CD4-positive, alpha-beta T cell treated with Interferon gamma for 1 hour (primary cell): Measurements from ENCODE around the gene LRRC70.
"Not testable (repeated sequence)": the region's sequence is repeated elsewhere in the genome, so short reads cannot be mapped to it uniquely, and the experiment has no call there.

Experiments
- DNase-seq: peaks from one replicate; pipeline ENCODE4 v3.0.0-alpha.2; 2020

Gene LRRC70

GRCh38 chr5:62614355-62614754 is 35.7 kb downstream of the LRRC70 start:
- no peak for DNase-seq

GRCh38 chr5:62616615-62617277 is 38.1 kb downstream of the LRRC70 start:
- no peak for DNase-seq

DNA sequence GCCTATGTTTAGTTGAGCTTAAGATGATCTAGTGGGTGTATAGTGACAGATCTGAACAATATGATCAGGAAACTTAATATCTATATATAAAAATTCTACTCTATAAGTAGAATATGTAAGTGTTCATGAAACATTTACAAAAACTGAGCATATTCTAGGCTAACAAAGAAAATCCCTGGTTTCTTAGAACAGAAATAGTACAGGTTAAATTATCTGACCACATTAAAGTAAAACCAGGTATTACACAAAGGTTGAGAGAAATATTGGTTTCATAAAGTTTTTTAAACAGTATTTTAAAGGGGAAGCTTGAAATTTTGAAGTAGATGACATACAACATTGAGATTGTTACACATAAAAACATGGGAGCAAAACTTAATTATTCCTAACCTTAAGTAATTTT is 39.3 kb downstream of the LRRC70 start:
- no peak for DNase-seq

- no peak for DNase-seq
Measured at GRCh38 chr5:62620761-62621160, 42.1 kb downstream of the LRRC70 start.

DNA sequence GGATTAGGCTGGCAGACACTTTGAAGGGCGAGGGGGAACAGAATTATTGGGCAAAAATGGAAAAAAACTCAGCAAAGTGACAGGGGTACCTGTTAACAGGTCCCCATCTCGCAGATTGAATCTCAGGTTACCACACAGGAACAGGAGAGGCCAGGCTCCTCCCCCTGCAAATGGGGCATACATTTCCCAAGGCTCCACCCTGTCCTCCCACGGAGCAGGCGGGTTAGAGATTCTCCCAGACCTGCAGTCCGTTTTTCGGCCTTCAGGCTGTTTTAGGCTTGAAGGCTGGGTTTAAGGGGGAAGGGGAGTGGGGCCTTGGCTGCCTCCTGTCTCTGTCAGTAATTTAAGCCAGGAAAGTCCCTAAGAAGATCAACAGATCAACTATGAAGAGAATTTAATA is 42.7 kb downstream of the LRRC70 start:
- DNase-seq: no peak

- no peak for DNase-seq
Measured at GRCh38 chr5:62623271-62623670, 44.7 kb downstream of the LRRC70 start.

DNA sequence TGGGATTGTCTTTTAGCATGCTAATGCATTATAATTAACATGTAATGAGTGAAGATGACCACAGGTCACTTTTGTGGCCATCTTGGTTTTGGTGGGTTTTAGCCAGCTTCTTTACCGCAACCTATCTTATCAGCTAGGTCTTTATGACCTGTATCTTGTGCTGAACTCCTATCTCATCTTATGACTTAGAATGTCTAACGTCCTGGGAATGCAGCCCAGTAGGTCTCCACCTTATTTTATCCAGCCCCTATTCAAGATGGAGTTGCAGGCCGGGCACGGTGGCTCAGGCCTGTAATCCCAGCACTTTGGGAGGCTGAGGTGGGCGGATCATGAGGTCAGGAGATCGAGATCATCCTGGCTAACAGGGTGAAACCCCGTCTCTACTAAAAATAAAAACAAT is 45.8 kb downstream of the LRRC70 start:
- not testable (repeated sequence) for DNase-seq

DNA sequence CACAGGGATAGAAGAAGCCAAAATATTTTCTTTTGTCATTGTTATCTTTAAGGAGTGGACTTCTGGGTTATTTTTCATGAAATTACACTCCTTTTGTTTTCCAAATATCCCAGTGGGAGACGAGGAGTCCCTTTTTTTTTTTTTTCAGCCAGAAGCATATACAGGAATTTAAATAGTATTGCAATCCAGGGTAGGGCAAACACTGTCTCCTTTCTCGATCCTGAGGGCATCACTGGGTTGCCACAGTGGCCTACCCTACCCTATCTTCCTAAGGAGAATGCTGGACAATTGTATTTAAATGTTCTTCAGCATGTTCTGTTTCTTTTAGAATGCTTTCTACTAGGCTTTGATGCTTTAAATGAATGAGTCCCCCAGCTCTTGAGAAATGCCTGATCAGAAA is 47.9 kb downstream of the LRRC70 start:
- DNase-seq: no peak

- DNase-seq: no peak
Measured at GRCh38 chr5:62627121-62627520, 48.5 kb downstream of the LRRC70 start.

DNA sequence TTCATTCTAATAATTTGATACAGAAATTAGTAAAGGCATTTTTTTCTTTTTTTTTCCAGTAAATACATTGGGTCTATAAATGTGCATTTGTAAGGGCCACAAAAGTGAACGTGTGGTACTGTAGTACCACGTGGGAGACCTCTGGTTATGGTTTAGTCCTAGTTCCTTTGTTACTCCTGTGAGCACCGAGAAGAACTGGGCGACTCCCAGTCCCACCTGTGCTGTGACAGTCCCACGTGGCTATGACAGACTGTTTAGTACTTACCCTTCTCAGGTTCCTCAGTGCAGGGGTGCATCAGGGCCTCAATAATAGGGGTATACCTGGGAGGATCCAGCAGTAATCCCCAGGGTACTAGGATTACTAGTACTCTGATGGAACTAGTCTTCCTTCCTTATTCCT is 49.3 kb downstream of the LRRC70 start:
- no peak for DNase-seq
